GM18870 (cell line): Measurements from ENCODE around the gene TPRN.
"Not testable (repeated sequence)": the region's sequence is repeated elsewhere in the genome, so short reads cannot be mapped to it uniquely, and the experiment has no call there.

Source experiments
- ATAC-seq: cut with Tn5 transposase; IDR thresholded peaks from one replicate; pipeline ENCODE4 v1.9.1; 2021; ENCODE audit warnings: moderate library complexity; ENCODE audit not compliant: unreplicated experiment

Gene TPRN, protein sequence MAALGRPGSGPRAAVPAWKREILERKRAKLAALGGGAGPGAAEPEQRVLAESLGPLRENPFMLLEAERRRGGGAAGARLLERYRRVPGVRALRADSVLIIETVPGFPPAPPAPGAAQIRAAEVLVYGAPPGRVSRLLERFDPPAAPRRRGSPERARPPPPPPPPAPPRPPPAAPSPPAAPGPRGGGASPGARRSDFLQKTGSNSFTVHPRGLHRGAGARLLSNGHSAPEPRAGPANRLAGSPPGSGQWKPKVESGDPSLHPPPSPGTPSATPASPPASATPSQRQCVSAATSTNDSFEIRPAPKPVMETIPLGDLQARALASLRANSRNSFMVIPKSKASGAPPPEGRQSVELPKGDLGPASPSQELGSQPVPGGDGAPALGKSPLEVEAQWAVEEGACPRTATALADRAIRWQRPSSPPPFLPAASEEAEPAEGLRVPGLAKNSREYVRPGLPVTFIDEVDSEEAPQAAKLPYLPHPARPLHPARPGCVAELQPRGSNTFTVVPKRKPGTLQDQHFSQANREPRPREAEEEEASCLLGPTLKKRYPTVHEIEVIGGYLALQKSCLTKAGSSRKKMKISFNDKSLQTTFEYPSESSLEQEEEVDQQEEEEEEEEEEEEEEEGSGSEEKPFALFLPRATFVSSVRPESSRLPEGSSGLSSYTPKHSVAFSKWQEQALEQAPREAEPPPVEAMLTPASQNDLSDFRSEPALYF

DNA sequence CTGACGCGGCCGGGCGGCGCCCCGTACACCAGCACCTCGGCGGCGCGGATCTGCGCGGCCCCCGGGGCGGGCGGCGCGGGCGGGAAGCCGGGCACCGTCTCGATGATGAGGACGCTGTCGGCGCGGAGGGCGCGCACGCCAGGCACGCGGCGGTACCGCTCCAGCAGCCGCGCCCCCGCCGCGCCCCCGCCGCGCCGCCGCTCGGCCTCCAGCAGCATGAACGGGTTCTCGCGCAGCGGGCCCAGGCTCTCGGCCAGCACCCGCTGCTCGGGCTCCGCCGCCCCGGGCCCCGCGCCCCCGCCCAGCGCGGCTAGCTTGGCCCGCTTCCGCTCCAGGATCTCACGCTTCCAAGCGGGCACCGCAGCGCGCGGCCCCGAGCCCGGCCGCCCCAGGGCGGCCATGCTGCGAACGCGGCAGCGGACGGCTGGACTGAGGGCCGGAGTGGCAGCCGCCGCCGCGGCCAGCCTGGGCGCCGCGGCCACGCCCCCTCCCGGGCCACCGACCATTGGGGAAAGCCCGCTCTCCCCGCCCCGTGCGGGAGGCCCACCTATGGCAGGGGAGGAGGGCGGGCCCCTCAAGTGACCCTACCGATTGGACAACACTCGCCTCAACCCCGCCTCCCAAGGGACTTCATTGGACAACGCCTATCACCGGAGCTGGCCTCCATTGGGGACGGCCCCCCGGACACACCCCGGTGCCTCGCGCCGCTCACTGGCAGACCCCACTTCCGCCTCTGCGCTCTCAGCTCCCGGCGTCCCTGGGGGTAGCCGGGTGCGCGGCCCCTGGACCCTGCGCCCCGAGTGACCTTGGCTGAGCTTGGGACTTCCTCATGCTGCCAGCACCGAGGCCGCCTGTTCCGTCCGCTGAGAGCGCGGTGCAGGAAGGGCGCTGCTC is at the start of gene TPRN:
Gene TPRN (minus strand): TSS at position 431 of the 894 bp plus-strand sequence. CDS start 30 bp downstream, at position 401.
- ATAC-seq = peak; percentile 92

- ATAC-seq = no peak
Observed at GRCh38 chr9:137247916-137248175, 47.3 kb upstream of the TPRN start.

GRCh38 chr9:137247135-137247915 is 46.8 kb upstream of the TPRN start:
- ATAC-seq = no peak

DNA sequence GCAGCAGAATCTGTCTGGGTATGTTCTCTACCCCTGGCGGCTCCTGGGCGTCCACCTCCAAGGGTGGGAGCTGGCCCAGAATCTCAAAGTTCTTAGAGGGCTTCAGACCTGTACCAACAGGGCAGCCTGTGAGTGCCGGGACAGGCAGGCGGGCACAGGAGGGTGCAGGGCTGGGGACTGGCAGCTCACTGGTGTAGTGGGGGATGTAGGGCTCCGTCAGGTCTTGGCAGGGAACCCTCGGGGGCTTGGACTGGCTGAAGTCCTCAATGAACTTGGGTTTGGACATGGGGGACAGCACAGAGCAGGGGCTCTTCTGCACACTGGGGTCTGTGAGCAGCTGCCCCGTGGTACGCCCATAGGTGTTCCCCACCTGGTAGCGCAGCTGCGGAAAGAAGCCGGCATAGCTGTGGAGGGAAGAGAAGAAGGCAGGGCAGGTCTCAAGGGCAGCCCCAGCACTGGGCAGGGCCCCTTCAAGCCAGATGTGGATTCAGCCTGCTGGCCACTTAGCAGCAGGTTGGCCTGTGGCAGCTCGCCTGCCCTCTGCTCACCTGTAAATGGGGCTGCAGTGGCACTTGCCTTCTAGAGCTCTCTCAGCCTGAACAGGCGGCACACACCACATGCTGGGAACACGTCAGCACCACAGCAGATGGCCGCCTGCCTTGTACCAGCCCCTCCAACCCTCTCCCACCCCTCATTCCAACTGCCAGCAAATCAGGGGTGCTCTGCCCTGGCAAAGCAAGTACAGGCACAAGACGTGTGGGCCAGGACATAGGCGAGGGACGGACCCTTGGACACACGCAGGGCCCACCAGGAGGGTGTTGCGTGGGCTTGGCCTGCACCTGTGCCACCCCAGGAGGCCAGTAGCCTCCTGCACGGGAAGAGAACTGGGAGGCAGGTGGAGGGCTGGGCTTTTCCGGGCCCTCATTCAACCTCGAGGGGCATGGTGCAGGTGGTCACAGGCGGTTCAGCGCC is 45.2 kb upstream of the TPRN start:
- ATAC-seq = no peak

GRCh38 chr9:137244486-137245449 is 44.2 kb upstream of the TPRN start:
- ATAC-seq = no peak

GRCh38 chr9:137243626-137244485 is 43.3 kb upstream of the TPRN start:
- no peak for ATAC-seq

GRCh38 chr9:137243266-137243625 is 42.7 kb upstream of the TPRN start:
- ATAC-seq = not testable (repeated sequence)

DNA sequence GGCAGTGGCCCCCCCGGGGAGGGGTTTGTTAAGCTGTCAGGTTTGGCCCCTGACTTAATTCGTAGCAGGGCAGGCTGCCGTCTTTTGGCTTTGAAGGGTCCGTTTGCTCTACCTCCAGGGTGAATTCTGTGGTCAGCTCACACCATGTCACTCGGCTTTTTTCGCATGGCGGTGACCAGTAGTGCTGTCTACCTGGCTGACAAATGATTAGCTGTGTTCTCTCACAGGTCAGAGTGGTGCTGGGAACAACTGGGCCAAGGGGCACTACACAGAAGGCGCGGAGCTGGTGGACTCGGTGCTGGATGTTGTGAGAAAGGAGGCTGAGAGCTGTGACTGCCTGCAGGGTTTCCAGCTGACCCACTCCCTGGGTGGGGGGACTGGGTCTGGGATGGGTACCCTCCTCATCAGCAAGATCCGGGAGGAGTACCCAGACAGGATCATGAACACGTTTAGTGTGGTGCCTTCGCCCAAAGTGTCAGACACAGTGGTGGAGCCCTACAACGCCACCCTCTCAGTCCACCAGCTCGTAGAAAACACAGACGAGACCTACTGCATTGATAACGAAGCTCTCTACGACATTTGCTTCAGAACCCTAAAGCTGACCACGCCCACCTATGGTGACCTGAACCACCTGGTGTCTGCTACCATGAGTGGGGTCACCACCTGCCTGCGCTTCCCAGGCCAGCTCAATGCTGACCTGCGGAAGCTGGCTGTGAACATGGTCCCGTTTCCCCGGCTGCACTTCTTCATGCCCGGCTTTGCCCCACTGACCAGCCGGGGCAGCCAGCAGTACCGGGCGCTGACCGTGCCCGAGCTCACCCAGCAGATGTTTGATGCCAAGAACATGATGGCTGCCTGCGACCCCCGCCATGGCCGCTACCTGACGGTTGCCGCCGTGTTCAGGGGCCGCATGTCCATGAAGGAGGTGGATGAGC is 42.0 kb upstream of the TPRN start:
- no peak for ATAC-seq

DNA sequence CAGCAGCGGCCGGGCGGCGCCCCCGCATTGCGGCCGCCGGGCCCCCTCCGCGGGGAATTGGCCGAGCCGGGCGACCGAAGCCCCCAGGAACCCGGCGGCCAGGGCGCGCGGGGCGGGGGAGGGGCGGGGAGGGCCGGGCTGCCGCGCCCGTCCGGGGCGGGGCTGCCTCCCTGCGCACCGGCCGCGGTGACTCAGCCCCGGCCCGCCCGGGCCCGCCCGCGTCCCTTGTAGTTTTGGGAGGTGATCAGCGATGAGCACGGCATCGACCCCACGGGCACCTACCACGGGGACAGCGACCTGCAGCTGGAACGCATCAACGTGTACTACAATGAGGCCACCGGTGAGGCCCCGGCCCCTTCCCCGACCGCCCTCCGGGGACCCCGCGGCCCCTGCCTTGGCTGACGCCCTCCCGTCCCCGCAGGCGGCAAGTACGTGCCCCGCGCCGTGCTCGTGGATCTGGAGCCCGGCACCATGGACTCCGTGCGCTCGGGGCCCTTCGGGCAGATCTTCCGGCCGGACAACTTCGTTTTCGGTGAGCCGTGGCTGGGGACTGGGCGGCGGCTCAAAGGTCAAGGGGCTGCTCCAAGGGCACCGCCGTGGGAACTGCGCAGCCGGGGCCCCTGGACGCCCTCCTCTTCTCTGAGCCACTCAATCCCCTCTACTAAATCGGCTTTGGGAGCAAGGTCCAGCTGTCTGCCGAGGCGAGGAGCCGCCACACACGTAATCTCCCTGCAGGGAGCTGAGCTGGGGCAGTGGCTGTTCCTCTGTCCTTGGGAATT is 41.1 kb upstream of the TPRN start:
- no peak for ATAC-seq

- ATAC-seq = peak; percentile 89
Observed at GRCh38 chr9:137240841-137241489, 40.4 kb upstream of the TPRN start, which contains the start of gene TUBB4B. TUBB4B (plus strand) TSS chr9:137241287; CDS start chr9:137241361, 74 bp downstream.

DNA sequence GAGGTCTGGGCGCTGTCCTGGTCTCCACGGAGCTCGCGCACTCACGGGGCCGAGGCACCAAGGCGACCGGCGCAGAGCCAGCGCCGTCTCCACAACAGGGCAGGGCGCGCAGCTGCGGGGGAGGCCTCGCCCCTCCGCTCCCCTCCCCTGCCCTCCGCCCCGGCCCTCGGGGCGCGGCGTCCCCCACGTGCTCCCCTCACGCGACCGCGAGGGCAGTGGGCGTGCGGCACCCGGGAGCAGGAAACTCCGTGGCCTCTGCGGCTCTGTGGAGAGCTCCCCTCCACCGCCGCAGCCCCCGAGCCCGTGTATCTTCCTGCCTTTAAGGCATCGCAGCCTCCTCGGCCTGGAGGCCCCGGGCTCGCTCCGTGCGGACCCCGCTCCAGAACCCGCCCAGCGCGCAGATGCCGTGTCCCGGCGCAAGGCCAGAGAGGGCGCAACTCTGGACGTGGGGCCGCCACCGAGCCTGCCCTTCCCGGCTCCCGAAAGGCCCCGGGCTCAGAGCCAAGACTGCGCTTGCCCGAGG is 39.8 kb upstream of the TPRN start:
- peak; percentile 2 for ATAC-seq

DNA sequence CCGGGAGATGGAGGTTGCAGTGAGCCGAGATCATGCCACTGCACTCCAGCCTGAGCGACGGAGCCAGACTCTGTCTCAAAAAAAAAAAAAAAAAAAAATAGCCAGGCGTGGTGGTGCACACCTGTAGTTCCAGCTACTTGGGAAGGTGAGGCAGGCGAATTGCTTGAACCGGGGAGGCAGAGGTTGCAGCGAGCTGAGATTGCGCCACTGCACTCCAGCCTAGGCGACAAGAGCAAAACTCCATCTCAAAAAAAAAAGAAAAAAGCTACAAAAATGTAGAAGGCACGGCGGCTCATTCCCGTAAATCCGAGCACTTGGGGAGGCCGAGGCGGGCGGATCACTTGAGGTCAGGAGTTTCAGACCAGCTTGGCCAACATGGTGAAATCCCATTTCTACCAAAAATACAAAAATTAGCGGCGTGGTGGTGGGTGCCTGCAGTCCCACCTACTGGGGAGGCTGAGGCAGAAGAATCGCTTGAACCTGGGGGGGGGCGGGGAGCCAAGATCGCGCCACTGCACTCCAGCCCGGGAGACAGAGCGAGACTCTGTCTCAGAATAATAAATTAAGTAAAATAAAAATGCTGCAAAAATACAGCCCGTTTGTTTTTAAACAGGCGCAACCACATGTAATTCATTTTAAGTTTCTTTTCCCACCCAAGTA is 39.1 kb upstream of the TPRN start:
- not testable (repeated sequence) for ATAC-seq

- no peak for ATAC-seq
Observed at GRCh38 chr9:137237759-137238726, 37.5 kb upstream of the TPRN start.
